Activated T-cell treated with anti-CD3 and anti-CD28 coated beads for 48 hours (primary cell): ENCODE results near the gene NR2F1-AS1.
"Not testable (repeated sequence)": the region's sequence is repeated elsewhere in the genome, so short reads cannot be mapped to it uniquely, and the experiment has no call there.

ENCODE experiments used
- DNase-seq: peaks from one replicate; pipeline ENCODE4 v3.0.0-alpha.2; 2020; ENCODE audit warnings: low read depth

The NR2F1-AS1 gene

DNA sequence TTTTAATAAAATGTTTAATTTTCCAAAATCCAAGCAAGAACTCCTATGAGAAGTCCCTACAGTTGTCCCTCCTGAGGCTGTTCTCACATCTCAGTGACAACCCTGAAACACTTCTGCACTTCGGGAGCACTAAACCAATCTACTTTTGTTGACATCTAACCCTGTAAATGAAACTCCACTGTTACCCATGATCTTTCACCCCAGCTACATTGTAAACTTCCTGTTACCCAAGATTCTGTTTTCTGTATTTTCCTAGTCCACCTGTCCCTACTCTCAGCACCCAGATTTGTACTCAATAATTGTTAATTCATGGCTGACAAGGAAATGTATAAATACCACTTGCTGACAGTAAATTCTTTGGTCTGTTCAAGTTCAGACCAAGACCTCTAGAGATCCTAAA lies 153.7 kb downstream of the NR2F1-AS1 start:
- no peak for DNase-seq

DNA sequence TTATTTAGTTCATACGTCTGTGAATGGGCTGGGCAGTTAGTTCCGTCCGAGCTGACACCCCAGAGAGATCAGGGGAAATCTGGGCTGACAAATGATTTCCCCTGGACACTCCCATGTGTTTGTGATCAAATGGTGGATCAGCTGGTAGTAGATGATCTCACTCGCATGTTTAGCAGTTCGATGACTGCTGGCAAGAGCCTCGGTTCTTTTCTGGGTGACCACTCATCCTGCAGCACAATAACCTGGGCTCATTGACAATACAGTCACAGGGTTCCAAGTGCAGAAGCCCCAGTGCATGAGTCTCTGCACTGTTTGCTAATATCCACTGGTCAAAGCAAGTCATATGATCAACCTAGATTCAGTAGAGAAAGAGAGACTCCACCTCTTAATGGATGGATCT lies 155.9 kb downstream of the NR2F1-AS1 start:
- no peak for DNase-seq

GRCh38 chr5:93423300-93423699 lies 157.7 kb downstream of the NR2F1-AS1 start:
- no peak for DNase-seq

DNA sequence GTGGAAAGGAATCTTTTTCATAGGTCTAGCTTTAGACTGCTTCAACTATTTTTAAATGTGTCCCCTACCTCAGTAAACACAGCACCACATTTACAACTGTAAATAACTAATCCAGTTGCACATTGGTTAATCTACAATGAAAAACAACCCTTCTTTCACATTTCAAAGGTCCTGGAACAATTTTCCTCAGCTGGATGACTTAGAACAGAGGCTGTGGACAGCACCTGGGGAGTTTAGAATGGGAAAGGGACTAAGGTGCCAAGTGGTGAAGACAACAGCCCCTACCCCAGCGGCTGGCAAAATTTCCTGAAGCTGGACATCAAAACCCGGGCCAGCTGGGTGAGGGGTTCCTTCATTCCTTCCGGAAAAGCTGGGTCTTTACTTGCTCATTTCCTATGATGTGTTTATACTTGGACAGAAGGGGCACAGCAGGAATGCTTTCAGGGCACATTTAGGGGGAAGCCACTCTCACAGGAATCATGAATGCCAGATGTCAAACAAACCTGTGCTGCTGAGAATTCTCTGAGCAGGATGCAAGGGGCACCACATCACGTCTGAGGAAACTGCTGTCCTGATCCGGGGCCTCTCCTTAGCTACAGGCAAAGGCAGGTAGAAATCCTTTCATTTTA lies 158.3 kb downstream of the NR2F1-AS1 start:
- no peak for DNase-seq

GRCh38 chr5:93421987-93422401 lies 159.0 kb downstream of the NR2F1-AS1 start:
- DNase-seq, result no peak

DNA sequence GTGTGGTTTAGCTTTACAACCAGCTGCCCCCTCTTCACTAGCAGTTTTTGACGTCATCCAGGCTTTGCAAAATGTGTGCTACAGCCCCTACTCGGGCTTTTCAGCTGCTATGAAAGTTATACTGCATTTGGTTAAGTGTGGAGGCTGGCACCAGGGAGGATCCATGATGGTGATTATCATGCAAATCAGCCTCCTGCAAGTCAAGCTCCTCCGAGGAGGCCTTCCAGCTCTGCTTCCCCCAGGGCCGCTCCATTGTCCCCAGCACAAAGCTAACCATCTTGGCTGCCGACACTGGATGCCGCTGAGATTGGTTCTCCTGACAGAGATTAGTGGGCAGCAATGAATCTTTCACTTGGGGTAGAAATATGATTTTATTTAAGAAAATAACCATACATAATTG lies 159.6 kb downstream of the NR2F1-AS1 start:
- no peak for DNase-seq

- DNase-seq, result no peak
Observed at GRCh38 chr5:93417490-93417889, 163.5 kb downstream of the NR2F1-AS1 start.

GRCh38 chr5:93415819-93416218 lies 165.2 kb downstream of the NR2F1-AS1 start:
- no peak for DNase-seq

- no peak for DNase-seq
Observed at GRCh38 chr5:93411716-93412115, 169.3 kb downstream of the NR2F1-AS1 start.

GRCh38 chr5:93409691-93410090 lies 171.3 kb downstream of the NR2F1-AS1 start:
- no peak for DNase-seq

GRCh38 chr5:93407454-93407853 lies 173.6 kb downstream of the NR2F1-AS1 start:
- DNase-seq, result no peak

GRCh38 chr5:93406971-93407401 lies 174.0 kb downstream of the NR2F1-AS1 start:
- no peak for DNase-seq

- DNase-seq, result no peak
Observed at GRCh38 chr5:93404246-93404645, 176.8 kb downstream of the NR2F1-AS1 start.

DNA sequence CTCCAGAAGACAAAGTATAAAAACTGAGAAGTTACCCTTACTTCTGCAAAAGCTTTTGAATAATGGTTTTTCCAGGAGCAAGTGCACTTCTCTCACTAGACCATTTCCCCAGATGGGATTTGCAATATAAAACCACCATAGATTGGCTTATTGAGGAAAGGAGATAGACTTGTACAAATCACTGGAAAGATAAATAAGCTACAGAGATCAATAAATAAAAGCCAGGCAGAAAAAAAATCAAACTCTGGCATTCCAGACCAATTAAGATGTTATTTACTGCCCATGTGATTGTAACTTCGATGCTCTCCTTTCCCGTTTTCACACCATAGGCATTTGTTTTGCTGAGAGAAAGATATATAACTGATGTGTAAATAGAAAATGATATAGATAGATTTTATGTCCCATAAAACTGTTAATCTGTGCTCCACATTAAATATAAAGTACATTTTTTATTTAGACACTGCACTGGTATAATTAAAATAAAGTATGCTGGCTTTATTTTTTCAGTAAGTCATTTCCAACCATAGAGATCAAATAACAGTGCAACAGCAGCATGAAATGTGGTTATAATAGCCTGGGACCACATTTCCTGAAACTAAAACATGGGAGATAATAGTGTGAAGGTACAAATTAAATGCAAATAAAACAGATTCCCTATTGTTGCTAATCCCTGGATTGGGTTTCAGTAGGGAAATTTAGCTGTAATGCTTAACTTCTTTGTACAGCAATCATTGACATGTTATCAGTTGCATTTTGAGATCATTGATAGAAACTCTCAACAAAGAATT lies 177.7 kb downstream of the NR2F1-AS1 start:
- DNase-seq, result no peak

DNA sequence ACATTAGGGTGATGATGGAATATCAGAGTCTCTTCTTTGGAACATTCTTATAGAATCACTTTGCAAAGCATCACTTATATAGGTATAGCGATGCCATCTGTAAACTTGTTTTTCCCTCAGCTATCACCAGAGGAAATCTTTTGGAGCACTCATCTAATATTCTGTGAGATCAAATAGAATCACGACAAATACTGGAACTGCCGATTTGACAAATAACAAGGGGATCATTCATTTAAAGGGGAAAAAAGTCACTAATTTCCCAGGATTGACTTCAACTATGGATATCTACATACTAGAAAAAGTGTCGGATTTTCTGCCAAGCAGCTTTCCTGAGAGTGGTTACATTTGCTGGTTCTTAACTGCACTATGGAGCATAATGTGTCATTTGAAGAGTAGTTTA lies 178.6 kb downstream of the NR2F1-AS1 start:
- DNase-seq, result no peak

GRCh38 chr5:93401634-93402213 lies 179.3 kb downstream of the NR2F1-AS1 start:
- DNase-seq, result no peak

- DNase-seq, result no peak
Observed at GRCh38 chr5:93399675-93400074, 181.3 kb downstream of the NR2F1-AS1 start.

- DNase-seq, result no peak
Observed at GRCh38 chr5:93395971-93396379, 185.0 kb downstream of the NR2F1-AS1 start.

GRCh38 chr5:93395010-93395409 lies 186.0 kb downstream of the NR2F1-AS1 start:
- no peak for DNase-seq

DNA sequence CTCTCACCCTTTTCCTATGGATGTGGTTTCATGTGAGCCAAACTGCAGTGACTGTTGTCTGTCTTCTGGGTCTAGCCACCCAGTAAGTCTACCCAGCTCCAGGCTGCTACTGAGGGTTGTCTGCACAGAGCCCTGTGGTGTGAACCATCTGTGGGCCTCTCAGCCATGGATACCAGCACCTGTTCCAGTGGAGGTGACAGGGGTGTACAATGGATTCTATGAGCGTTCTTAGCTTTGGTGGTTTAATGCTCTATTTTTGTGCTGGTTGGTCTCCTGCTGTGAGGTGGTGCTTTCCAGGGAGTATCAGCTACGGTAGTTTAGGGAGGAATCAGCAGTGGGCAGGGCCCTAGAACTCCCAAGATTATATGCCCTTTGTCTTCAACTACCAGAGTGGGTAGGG lies 186.7 kb downstream of the NR2F1-AS1 start:
- DNase-seq, result no peak

- not testable (repeated sequence) for DNase-seq
Observed at GRCh38 chr5:93391169-93391568, 189.8 kb downstream of the NR2F1-AS1 start.

DNA sequence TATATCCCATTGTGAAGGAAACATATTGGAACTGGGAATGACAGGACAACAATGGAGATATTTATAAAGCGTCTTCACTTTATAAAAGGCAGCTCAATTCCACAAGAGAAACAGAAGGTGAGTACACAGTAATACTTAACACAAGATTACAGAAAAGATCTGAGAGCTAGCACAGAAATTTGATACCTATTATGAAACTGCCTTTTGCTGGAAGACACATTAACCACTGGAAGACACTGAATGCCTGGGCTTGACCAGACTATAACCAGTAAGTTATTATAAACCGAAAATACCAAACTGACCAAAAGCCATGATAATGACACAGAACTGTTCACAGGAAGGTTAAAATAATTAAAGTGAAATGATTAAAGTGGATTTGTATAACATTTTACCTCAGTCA lies 195.4 kb downstream of the NR2F1-AS1 start:
- no peak for DNase-seq

DNA sequence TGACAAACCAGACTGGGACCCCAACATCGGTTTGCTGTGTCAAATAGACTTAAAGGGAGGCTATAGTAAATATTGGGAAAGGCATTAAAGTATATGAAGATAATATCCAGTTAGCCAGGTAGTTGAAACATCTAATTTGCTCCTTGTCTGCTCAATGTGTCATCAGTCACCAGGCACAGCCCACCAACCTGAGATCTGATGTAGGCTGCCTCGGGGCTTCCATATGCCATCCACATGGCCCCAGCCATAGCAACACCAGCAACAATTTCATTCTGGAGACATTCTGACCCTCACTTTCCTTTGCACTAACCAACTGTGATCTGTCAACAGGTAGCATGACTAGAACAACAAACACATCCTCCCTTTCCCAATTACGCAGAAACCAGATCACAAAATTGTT lies 196.0 kb downstream of the NR2F1-AS1 start:
- DNase-seq, result no peak
